A172 (cell line): Measurements from ENCODE around the gene POU3F1. TPM values are rescaled to one million over a fixed set of nuclear protein-coding genes. Genes with fewer than 3 reads are reported as not detected.

ENCODE experiments used
- DNase-seq: peaks from one replicate; pipeline ENCODE4 v3.0.0-alpha.2; 2015; ENCODE audit warnings: low spot score
- total RNA-seq: library from RNA; depleted of rRNA; stranded (reverse); fragments of >200 nt; shearing (Covaris generic); gene quantifications from 2 replicates; pipeline ENCODE4 v1.2.3, GENCODE V29; 2014; rRNA removed

The POU3F1 gene
- total RNA-seq, 1 experiment from 2014 or later: not detected

DNA sequence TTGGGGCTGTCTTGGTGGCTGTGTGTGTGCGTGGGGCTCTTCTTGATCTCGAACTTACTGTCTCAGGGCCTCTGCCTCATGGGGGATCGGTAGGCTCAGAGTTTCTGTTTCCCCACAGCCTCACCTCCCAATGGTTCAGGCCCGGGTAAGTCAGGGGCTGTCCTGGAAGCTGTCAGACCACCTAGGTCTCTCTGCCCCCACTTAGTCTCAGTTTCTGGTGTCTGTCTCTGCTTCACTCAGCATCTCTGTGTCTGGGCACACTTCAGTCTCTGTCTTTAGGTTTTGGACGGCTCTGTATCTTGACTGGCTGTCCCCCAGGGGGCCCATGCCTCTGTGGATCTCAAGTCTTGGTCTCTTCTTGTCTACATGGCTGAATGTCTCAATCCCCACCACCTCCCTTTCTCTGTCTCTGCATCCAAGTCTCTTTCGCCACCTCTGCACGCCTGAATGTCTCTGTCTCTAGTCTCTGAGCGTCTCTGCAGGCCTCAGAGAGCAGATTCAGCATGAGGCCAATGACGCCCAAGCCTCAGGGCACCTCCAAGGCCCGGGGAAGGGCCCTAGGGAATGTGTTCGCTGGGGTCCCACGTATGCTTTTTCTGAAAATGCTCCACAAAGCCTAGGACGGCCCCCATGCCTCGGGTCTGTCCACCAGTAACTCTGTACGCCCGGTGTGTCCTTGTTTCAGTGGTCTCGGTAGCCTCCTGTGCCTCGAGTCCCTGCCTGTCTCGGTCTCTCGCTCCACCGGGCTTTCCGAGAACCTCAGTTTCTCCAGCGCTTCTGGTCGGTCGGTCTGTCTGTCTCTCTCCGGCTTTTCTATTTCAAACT, 42.1 kb downstream of the POU3F1 start:
- no peak for DNase-seq

- no peak for DNase-seq
Measured at GRCh38 chr1:38003261-38004250, 43.0 kb downstream of the POU3F1 start.

DNA sequence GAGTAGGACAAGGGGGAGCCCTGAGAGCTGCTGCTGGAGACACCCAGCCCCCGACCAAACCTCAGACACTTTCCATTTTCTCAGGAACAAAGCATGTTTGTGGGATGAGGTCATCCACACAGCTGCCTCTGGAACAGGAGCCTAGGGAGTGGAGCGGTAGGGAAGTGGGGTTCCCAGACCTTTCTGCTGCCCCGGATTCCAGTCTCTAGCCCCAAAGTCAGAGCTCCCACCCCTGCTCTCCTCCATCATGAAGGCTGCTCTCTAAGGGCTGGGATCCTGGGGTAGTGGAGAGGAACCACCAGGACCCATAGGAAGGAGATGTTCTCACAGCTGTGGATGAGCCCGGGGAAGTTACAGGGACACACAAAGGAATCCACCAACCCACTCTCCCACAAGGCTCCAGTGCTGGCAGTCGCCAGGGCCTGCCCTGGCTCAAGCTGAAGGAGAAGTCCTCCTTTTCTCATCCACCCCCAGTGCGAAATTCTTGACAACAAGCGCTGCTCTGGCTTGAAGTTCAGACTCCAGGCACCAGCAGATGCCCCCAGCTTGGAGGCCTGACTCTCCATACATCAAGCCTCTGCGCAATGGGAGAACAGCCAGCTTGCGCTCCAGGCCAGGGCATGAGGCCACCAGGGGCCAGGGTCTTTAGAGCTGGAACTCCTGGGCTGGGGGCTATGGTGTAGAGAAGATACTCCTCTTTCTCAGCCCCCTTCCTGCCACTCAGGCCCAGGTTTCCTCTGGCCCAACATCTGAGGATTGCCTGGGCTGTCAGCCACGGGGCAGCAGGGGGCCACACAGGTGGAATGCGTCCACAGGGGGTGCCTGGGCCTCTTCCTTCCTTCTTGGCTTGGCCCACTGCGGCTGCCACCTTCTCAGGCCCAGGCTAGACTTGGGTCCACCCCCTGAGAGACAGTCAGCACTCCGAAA, 45.8 kb downstream of the POU3F1 start:
- DNase-seq: peak; percentile 83

DNA sequence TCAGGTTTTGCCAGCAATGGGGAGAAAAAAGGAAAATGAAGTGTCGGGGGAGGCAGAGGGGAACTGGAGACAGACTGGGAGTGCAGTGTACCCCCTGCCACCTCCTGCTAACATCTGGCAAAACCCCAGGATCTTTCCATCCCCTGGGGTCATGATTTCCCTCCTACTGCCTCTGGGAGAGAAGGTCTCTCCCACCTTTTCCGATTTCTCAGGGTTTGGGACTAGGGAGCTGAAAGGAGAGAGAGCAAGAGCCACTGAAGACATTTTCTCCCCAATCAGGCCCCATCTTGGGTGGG, 46.4 kb downstream of the POU3F1 start:
- no peak for DNase-seq

GRCh38 chr1:37999430-38000232, 47.0 kb downstream of the POU3F1 start:
- DNase-seq: peak; percentile 82

DNA sequence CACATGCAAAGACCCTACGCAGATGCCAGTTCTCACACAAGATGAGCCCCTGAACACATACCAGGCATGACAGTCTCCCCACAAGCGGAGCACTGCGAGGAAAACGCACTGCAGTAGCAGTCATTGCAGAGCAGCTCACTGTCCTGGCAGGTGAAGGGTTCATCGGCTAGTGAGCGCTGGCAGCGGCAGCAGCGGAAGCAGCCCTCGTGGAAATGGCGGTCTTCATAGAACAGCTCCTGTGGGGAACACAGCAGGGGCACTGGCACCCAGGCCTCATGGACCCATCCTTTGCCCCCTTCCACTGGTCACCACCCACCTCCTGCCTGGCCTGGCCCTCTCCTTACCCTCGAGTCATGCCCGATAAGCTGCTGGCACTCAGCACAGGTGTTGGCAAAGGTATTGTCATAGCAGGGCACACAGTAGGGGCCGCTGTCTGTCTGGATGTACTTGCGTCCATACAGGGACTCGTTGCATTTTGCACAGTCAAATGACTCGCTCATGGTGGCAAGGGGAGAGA, 47.6 kb downstream of the POU3F1 start:
- DNase-seq: no peak

DNA sequence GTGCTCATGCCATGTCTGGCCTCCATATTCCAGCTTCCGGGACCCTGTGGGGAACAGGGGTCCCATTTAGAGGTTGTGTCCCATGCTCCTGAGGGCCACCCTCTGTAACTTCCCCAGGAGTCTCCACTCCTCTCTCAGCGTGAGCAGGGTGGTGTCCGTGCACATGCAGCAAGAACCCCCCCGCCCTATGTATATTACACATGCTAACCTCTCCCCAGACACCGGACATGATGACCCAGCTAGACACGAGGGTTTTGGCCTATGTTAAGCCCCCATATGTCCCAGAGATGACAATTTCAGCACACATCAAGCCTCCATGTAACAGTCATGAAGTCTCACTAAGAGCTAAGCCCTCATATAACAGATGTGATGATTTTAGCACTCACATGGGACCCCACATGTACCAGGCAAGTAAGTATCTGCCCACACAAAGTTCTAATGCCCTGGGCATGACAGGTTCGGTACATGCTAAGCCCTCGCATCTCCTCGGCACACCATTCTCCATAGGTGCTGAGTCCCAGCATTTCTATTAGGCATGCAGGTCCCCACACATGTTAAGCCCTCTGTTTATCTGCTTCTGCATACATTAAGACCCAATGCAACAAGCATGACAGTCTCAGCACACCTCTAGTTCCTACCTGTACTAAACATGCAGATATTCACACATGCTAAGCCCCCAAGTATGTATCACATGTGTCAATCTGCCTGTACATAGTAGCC, 48.3 kb downstream of the POU3F1 start:
- DNase-seq: no peak

- no peak for DNase-seq
Measured at GRCh38 chr1:37997256-37998088, 49.1 kb downstream of the POU3F1 start.

DNA sequence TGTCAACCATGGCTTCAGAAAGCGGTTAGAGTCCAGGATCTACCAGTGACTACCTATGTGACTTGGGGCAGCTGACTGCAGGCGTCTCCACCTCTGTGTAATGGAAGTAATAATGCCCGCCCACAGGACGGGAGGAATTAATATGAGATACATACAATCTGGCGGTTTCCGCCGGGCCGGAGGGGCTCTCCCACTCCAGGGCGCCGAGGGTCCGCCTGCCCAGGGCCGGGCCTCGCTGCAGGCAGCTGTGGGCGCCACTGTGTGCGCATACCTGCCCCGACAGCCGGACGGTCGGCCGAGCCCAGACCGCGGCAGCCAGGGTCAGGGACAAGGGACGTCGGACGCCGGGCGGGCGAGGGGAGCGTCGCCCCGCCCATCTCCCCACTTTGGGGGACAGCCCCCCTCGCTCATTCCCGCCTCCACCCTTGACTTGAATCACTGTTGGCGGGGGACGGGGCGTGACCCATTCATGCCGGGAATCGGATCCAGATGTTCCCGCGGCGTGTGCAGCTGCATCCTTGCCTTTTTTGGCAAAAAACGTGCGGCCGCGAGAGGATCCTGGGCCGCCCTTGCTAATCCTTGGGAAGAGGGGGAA, 50.7 kb downstream of the POU3F1 start:
- DNase-seq: no peak

DNA sequence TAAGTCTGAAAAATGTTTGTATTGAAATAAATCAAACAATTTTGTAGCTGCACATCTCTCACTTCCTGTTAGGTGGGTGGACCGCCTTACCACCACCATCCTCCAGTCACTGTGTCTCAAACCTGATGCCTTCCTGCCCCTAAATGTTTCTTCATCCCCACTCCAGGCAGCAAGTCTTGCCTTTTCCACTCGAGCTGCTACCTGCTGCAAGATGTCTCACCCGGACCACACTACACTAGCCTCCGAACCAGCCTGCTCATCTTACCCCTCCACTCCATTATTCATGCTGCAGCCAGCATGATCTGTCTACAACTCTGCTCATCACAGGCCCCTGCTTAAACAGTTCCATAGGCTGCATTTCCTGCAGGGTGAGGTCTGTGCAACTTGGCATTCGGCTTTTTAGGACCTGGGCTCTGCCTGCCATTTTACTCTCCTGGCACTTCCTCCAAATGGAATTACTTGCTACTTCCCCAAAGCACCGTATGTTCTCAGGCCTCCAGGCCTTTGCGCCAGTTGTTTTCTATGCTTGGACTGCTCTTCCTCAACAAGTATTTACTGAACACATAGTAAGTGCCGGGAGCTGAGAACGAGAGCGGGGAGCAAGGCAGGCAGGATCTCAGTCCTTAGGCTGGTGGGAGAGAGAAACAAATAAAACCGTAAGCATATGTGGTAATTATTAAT, 51.6 kb downstream of the POU3F1 start:
- DNase-seq: no peak

Other genes starting within 250 kb of the POU3F1 start
- gene C1orf122, start 239.0 kb downstream of the POU3F1 start, total RNA-seq: 22.9 and 34.6 TPM in 2 replicates
- 30.6 and 39.5 TPM in 2 replicates for gene YRDC, start 238.6 kb downstream of the POU3F1 start, total RNA-seq
- 0.69 and 3.2 TPM in 2 replicates for gene MTF1, start 187.2 kb downstream of the POU3F1 start, total RNA-seq
- gene INPP5B, start 99.7 kb downstream of the POU3F1 start, total RNA-seq: 7.5 and 9.1 TPM in 2 replicates
- 77.4 and 117 TPM in 2 replicates for gene SF3A3, start 56.8 kb downstream of the POU3F1 start, total RNA-seq
- gene FHL3, start 41.3 kb downstream of the POU3F1 start, total RNA-seq: 14.8 and 23.1 TPM in 2 replicates
- 69.8 and 102 TPM in 2 replicates for gene UTP11, start 34.1 kb downstream of the POU3F1 start, total RNA-seq